ENCODE measurements around the gene RNASE8. TPM values are rescaled to one million over a fixed set of nuclear protein-coding genes. Genes with fewer than 3 reads are reported as not detected.

The RNASE8 gene
- total and polyA plus RNA-seq, 2 of the 4 experiments (the other 2 are of a cell fraction): not detected

DNA sequence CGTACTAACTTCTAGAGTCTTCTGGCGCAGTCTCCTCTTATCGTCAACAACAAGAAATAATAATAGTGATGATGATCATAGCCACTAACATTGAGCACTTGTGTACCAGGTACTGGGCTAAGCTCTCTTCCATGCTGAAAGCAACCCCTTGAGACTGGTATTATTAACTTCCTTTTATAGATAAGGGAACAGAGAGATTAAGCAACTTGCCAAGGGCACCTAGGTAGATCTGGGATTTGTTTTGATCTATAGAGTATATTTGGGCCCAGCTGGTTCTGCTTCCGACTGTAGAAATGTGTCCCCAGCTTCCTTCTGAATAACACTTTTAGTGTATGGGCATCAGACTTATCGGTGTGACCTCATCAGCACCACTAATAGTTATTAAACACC is 42.0 kb downstream of the RNASE8 start (continued):
- TF ChIP-seq BHLHE40 (IDR thresholded peaks at IDR 0.05; ENCODE audit: low read depth, low read length) (no peak), USF2 (IDR thresholded peaks at IDR 0.05; ENCODE audit: low read depth, low read length) (no peak), MAFK (IDR thresholded peaks at IDR 0.05; ENCODE audit: low read depth, low read length) (no peak), MAZ (IDR thresholded peaks at IDR 0.05; ENCODE audit: borderline replicate concordance, low read depth, low read length) (no peak), RAD21 (IDR thresholded peaks at IDR 0.05; ENCODE audit: low read length) (no peak), FOS (IDR thresholded peaks at IDR 0.05; ENCODE audit: low read depth, low read length) (no peak)
